LNCaP clone FGC (cell line): ENCODE data around the gene PLD5.

ENCODE experiments used
- DNase-seq: peaks from one replicate; pipeline ENCODE4 v3.0.0-alpha.2; 2011; ENCODE audit warnings: low read depth
- H3K4me3 ChIP-seq: 2 replicates; pipeline ENCODE4 v1.5.1; 2011; ENCODE audit warnings: mild to moderate bottlenecking, low read depth, low read length, control low read depth
- TF ChIP-seq, protein P1 (sequence below): IDR thresholded peaks from 2 replicates; pipeline ENCODE4 v1.5.1; 2012; ENCODE audit warnings: mild to moderate bottlenecking; ENCODE audit not compliant: control insufficient read depth, insufficient read depth; ENCODE audit errors: extremely low read depth

The PLD5 gene

DNA sequence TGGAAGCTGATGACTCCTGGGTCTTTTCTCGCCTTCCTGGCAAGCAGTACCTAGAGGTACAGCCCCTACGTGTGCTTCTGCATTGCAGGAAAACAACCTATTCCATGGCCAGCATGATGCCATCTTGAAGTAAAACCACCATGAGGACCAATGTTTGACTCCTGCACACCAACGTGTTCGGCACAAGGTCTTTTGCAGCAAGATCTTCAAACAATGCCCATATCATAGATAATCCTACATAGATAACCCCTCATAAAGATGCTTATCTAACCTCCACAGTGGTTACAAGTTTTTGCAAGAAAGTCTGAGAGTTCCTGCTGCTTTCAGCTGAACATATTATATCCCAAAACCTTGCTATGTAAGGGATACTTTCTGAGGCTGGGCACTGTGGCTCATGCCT lies 384.5 kb downstream of the PLD5 start:
- TF ChIP-seq, protein P1, sequence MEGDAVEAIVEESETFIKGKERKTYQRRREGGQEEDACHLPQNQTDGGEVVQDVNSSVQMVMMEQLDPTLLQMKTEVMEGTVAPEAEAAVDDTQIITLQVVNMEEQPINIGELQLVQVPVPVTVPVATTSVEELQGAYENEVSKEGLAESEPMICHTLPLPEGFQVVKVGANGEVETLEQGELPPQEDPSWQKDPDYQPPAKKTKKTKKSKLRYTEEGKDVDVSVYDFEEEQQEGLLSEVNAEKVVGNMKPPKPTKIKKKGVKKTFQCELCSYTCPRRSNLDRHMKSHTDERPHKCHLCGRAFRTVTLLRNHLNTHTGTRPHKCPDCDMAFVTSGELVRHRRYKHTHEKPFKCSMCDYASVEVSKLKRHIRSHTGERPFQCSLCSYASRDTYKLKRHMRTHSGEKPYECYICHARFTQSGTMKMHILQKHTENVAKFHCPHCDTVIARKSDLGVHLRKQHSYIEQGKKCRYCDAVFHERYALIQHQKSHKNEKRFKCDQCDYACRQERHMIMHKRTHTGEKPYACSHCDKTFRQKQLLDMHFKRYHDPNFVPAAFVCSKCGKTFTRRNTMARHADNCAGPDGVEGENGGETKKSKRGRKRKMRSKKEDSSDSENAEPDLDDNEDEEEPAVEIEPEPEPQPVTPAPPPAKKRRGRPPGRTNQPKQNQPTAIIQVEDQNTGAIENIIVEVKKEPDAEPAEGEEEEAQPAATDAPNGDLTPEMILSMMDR, result no peak
- DNase-seq, result no peak
- H3K4me3 ChIP-seq, result no peak overlapping the region

DNA sequence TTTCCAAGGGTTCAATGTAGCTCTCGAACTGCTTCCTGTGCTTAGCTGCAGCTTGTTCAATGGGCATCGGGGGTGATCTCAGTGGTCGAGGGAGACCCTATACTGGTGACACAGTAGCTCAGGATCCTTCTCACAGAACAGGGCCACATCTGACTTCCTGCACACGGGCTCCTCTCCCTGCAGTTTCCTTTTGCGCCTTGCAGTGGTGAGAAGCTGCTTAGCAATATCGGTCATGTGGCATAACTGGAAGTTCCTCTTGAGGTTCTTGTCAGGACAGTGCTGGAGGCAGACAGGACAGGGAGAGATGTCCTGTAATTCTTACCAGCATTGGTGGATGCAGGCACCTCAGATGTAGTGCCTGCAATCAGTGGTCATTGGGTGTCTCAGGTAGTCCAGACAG lies 385.1 kb downstream of the PLD5 start:
- TF ChIP-seq, protein P1, result no peak
- no peak for DNase-seq
- H3K4me3 ChIP-seq, result no peak overlapping the region

DNA sequence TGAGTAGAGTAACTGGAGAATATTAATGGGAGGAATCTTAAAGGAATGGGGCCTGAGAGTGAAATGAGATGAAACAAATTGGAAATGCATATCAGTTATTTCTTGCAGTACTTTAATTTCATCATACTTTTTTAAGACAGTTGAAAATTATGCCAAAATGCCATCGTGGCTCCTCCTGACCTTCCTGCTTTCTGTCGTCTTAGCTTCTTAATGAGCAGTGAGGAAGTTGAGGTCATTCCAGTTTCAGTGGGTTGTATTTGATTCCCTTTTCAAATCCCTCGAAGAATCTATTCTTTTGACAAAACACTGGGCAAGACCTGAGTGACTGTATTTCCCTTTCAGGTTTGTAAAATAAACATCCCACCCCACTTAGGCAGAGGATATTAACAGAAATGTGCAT lies 390.7 kb downstream of the PLD5 start:
- TF ChIP-seq, protein P1, result no peak
- DNase-seq, result no peak
- H3K4me3 ChIP-seq, result no peak overlapping the region

DNA sequence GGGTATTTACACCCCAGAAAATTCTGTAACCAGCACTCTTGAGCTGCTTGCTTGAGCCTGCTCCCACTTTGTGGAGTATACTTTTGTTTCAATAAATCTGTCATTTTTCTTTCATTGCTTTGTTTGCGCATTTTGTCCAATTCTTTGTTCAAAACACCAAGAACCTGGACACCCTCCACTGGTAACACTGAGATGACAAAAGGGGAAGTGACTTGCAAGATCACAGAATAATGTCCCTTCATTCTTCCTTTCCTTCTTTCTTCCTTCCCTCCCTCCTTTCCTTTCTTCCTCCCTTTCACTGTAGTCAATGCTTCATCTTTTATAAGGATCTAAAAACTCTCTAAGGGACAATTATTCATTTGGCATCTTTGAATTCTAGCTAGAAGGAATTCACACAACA lies 391.1 kb downstream of the PLD5 start:
- TF ChIP-seq, protein P1, result no peak
- no peak for DNase-seq
- H3K4me3 ChIP-seq, result no peak overlapping the region

DNA sequence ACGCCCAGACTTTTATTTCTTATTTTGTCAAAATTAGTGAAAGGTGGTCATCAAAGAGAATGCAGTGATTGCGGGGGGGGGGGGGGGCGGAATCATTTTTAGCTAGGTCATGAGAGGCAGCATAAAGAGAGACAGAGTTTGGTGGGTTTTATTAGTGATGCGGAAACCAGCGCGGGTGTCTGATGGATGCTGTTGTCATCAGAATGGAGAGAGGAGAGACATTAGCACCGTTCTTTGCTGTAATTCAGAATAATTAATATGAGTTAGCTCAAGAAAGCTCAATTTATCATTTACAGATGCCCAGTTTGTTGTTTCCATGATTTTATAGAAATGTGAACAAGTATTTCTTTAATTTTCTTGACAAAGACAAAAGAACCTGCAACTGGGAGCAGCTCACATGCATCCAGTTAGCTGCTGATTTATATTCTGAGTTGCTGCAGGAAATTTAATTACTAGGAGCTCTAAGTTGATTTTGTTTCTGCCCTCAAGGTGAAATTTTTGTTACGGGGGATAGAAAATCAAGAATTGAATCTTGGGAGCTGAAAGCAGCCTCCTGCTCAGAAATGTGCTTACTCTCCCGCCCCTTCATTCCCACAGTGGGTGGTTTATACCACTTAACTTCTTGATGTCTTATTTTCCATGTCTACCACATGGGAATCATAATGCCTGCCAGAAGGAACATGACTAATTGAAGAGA lies 392.2 kb downstream of the PLD5 start:
- DNase-seq, result no peak
- TF ChIP-seq, protein P1, result no peak
- no peak overlapping the region for H3K4me3 ChIP-seq

DNA sequence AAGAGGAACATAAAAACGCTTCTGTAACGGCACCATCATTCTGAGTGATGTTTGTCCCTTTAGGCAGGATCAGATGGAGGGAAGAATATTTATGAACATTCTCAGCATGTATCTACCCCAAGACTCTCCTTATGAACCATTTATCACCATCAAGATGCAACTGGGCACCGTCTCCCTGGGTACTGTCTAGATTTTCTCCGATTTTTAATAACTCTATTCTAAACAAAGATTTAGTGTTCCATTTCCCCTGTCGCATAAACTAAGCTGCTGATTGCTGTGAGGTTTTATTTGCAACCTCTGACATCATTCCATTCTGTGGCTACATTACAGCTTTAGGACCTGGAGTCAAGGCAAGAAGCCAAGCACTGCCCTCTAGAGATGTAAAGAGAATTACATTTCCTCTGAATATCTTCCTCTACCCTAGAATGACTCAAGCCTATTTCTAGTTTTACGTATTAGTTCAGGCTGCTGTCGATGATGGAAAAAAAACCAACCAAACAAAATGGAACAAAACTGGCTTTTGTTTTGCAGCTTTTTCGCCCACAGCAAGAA lies 395.5 kb downstream of the PLD5 start:
- no peak overlapping the region for H3K4me3 ChIP-seq
- peak; percentile 57 for DNase-seq
- TF ChIP-seq, protein P1, result peak; percentile 52

DNA sequence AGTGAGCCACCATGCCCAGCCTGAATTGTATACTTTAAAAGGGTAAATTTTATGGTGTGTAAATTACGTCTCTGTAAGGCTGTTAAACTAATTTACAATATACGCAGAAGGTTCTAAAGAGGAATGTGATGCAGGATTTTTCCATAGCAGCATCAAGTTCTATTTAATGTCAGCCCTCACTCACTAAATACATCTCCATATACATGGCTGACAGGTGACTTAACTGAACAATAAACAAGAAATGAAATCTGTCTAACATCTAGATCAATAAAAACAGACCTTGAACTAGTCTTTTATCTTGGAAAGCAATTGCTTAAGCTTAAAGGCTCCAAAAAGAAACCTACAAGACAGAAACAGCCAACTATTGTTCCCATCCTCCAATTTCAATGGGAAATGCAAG lies 404.1 kb downstream of the PLD5 start:
- no peak overlapping the region for H3K4me3 ChIP-seq
- DNase-seq, result no peak
- TF ChIP-seq, protein P1, result no peak
